Mucosa of gallbladder (tissue), 1 donor: ENCODE measurements around the gene TMEM79. TPM values are rescaled to one million over a fixed set of nuclear protein-coding genes. Genes with fewer than 3 reads are reported as not detected.
"Not testable (repeated sequence)": the region's sequence is repeated elsewhere in the genome, so short reads cannot be mapped to it uniquely, and the experiment has no call there.

ENCODE experiments used
- DNase-seq: peaks from one replicate; pipeline ENCODE4 v3.0.0-alpha.2; 2020; ENCODE audit warnings: low spot score
- total RNA-seq: library from RNA; stranded (reverse); gene quantifications from one replicate; pipeline ENCODE4 v1.2.1, GENCODE V29; 2021
- donor health status: DM: no; HTN: no; CAD: no.

The TMEM79 gene
- total RNA-seq, 1 donor from 2014 or later, result 9.6 TPM

DNA sequence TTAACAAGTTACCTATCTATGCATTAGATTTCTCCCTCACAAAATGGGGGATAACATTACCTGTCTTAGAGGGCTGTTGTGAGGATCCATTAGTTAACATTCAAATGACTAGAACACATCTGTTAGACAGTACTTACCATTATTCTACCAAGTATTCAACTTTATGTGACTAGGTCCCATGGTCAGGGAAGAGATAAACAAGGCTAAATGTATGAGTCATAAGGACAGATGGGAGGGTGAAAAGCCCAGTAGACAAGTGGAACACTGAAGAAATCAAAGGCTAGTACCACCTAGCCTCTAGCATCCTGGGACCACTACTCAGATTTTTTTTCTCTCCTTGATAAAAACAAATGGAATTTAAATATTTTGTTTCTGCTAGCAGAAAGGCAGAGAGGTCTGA lies 24.0 kb downstream of the TMEM79 start:
- DNase-seq, result no peak

DNA sequence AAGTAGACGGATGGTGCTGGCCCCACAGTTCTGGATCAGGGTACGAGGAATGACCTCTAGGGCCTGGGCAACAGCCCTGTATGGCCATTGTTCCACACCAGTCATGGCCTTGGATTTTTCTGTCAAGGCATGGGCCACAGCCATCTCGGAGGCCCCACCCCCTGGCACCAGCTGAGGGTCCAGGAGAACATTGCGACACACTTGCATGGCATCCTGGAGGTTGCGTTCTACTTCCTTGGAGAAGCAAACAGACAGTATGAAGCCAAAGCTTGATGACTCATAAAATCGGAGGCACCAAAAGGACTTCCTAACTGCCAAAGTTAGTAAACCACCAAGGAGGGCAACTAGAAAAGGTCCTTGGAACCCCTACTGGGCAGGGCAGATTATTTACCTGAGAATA lies 26.8 kb downstream of the TMEM79 start:
- no peak for DNase-seq

DNA sequence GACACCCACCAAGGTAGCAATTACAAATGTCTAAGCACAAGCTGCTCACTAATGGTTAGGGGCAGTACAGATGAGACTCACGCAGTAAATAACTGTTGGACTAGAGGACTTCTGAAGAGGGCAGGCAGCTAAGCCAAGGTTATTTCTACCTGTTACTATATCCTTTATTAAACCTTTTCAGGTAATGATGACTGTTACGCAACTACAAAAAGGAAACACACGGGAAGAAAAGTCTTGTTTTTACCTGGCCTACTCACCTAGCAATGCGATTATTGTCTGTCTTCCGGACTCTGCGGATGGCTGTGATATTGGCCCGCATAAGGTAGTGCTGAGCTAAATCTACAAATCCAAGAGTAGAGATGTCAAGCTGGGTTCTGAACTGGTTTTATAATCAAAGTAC lies 32.8 kb downstream of the TMEM79 start:
- no peak for DNase-seq

DNA sequence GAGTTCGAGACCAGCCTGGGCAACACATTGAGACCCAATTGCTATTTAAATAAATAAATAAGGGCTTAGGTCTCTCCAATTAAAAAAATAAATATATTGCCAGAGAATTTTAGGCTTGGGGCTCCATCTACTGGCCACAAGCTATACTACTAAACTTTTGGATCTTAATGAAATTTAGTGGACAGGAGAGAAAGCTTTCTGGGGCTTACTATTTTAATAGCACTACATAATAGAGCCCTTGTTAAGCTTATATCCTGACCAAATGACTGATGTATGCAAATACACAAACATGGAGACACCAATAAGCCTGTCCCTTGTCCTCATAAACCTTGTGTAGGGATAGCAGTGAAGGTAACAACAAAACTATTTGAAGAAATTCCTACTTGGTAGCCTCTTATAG lies 35.5 kb downstream of the TMEM79 start:
- DNase-seq, result no peak

DNA sequence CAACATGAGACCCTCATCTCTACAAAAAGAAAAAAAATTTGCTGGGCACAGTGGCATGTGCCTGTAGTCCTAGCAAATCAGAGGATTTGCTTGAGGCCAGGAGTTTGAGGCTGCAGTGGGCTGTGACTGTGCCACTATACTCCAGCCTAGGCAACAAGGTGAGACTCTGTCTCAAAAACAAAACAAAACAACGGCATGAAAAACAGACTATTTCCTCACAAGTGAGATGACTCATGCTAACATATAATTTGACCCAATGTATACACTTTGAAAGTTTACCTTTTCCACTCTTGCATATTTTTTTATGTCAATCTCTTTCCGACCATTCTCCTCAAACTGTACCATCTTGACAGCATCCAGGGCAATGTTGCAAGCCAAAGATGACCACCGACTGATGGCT lies 36.4 kb downstream of the TMEM79 start:
- DNase-seq, result no peak

DNA sequence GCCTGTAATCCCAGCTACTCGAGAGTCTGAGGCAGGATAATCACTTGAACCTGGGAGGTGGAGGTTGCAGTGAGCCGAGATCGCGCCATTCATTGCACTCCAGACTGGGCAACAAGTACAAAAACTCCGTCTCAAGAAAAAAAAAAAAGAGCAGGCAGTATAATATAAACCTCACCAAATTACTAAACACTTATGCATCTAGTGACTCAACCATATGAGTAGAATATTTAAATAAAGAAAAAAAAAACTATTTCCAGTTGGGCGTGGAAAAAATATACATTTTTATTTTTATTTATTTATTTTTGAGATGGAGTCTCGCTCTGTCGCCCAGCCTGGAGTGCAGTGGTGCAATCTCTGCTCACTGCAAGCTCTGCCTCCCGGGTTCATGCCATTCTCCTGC lies 39.1 kb downstream of the TMEM79 start:
- DNase-seq, result not testable (repeated sequence)

DNA sequence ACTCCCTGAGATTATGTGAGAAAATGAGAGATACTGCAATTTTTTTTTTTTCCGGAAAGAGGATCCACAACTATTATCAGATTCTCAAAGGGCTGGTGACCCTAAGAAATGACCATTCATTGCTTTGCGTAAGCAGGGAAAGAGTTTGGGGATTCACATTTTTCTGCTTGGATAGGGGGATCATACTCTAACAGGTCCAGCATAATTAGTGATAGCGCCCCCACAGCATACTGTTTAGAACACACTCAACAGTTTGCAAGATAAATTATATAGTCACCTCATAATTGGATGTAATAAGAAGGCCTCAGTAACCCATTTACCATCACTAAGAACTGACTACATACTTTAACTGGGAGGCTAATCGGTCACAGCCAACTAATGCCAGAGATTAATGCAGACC lies 52.1 kb downstream of the TMEM79 start:
- DNase-seq, result no peak

DNA sequence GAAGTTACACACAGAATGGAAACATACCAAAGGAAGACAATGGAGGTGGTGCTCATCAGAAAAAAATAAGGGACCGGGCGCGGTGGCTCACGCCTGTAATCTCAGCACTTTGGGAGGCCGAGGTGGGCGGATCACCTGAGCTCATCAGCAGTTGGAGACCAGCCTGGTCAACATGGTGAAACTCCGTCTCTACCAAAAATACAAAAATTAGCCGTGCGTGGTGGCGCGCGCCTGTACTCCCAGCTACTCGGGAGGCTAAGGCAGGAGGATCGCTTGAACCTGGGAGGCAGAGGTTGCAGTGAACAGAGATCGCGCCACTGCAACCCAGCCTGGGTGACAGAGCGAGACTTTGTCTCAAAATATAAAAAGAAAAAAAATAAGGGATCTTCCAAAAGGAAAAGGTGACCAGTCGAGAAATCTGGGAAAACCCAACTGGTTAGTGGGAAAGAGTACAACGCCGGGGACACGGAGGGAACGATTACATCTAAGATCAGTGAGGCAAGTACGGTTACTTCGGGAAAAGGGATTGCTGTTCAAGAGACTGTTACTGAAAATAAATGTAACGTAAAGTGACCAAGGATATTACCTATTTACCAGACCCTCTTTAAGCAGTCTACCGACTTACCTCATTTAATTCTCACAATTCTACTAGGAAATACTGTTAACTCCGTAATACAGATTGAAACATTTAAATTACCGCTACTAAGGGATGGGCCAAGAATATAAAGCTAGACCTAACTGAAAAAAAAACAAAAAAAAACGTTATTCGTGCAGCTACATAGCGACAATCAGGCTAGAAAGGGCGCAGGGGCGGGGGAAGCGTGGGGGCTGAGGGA lies 53.1 kb downstream of the TMEM79 start:
- no peak for DNase-seq

DNA sequence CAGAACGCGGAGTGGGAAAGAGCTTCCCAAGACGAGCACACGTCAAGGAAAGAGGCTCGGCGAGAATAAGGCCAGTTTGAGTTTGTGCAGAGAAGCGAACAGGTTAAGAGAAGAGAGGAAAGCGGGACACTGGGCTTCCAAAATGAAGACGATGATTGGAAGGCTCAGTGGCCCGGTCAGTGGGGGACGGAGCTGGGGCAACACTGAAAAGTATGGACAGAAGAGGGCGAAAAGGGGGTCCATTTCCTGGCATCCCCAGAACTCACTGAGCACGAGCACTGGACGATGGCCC lies 53.7 kb downstream of the TMEM79 start:
- DNase-seq, result no peak

DNA sequence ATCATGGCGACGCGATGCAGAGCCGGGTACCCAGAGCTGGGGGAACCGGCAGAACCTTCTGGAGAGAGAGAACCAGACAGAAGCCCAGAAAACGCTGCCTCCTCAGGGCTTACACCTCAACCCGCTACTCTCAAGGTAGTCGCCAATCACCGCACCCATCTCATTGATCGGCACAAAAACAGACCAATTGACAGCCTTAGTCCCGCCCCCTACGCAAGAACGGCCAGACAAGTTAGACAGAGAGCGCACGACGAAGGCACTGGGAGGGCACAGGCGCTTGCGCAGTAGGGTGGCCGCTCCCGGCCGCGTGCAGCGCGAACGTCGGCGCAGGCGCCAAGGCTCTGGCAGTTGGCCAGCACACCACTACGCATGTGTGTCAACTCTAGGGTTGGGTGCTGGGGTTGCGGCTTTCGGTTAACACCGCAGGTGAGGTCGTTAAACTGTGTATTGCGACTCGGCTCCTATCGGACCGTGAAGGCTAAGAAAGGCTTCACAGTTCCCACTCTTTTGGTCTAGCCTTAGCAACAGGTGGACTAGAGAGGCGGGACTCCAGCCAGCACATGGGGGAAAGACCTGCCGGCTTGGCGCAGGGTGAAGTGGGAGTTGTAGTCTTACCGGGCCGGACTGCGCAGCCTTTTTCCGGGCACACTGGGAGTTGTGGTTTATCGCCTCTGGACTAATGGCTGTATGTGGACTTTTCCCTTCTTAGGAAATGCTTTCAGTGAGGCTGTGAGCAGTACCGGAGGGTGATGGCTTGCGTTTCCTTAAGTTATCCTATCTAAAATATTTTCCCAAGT lies 54.3 kb downstream of the TMEM79 start, which contains the start of the genes CCT3 and TSACC:
TSS of gene CCT3 (minus strand) at position 113 of the 797 bp plus-strand sequence. CDS start at position 5, 108 bp downstream.
TSS of gene TSACC (plus strand) at position 347 of the 797 bp plus-strand sequence. CDS start 1,232 bp downstream, outside the sequence.
- DNase-seq, result peak; percentile 100

Other genes starting within 250 kb of the TMEM79 start
- gene UBQLN4, start 230.5 kb upstream of the TMEM79 start, total RNA-seq, result 34.1 TPM
- 77.0 TPM for gene LAMTOR2, start 229.5 kb upstream of the TMEM79 start, total RNA-seq
- 103 TPM for gene RAB25, start 223.2 kb upstream of the TMEM79 start, total RNA-seq
- 1.4 TPM for gene MEX3A, start 201.9 kb upstream of the TMEM79 start, total RNA-seq
- gene LMNA, start 169.6 kb upstream of the TMEM79 start, total RNA-seq, result 293 TPM
- gene SEMA4A, start 130.7 kb upstream of the TMEM79 start, total RNA-seq, result 24.4 TPM
- 25.0 TPM for gene SLC25A44, start 90.2 kb upstream of the TMEM79 start, total RNA-seq
- 43.4 TPM for gene PMF1, start 71.3 kb upstream of the TMEM79 start, total RNA-seq
- 3.0 TPM for gene BGLAP, start 42.1 kb upstream of the TMEM79 start, total RNA-seq
- gene PAQR6, start 36.3 kb upstream of the TMEM79 start, total RNA-seq, result 7.6 TPM
- gene SMG5, start 1.5 kb upstream of the TMEM79 start, total RNA-seq, result 107 TPM
- gene GLMP, start 11.4 kb downstream of the TMEM79 start, total RNA-seq, result 67.1 TPM
- not detected for gene VHLL, start 15.0 kb downstream of the TMEM79 start, total RNA-seq
- 202 TPM for gene CCT3, start 54.0 kb downstream of the TMEM79 start, total RNA-seq
- not detected for gene TSACC, start 54.2 kb downstream of the TMEM79 start, total RNA-seq
- gene RHBG, start 84.9 kb downstream of the TMEM79 start, total RNA-seq, result 0.29 TPM
- gene MEF2D, start 216.4 kb downstream of the TMEM79 start, total RNA-seq, result 57.8 TPM